HG03558 (cell line): ENCODE results near the gene DUSP7.
"Not testable (repeated sequence)": the region's sequence is repeated elsewhere in the genome, so short reads cannot be mapped to it uniquely, and the experiment has no call there.

Experiments
- ATAC-seq: cut with Tn5 transposase; IDR thresholded peaks from one replicate; pipeline ENCODE4 v1.9.1; 2021; ENCODE audit warnings: moderate number of reproducible peaks; ENCODE audit not compliant: unreplicated experiment; ENCODE audit errors: extremely low read depth

DUSP7 gene

DNA sequence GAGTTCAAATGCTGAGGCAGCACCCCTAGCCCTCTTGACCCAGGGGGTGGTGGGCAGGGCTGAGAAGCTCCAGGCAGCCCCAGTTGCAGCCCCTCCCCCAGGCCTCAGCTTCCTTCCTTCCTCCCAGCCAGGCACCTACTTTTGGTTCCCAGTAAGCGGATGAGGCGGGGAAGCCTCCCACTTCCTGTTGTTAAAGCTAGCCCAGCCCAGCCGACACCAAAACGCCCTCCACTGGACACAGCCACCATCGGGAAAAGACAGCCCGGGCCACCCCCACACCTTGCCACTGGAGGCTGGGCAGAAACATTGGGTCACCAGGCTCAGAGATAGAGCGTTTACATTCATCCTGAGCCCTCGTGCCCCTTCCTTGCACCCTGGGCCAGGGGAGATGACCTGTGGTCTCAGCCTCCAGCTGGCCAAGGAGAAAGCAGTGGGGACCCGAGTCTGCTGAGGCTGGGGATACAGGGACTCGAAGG lies 3.5 kb downstream of the DUSP7 start:
- ATAC-seq = no peak

GRCh38 chr3:52051444-52051843 lies 4.9 kb downstream of the DUSP7 start:
- ATAC-seq = no peak

DNA sequence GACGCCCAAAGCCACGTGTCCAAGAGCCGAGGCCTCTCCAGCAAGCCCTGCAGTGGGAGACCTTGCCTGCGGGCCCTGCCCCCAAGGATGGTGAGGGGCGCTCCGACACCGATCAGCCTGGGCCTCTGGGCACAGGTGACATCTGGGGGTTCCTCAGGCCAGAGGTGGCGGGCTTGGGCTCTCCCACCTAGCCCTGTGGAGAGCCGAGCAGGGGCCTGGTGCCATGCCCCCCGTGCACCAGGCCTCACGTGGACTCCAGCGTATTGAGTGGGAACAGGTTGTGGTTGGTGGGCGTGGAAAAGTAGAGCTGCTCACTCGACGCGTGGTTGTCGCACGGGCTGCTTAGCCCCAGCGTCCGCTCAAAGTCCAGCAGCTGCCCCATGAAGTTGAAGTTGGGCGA lies 5.8 kb downstream of the DUSP7 start:
- no peak for ATAC-seq

- no peak for ATAC-seq
Observed at GRCh38 chr3:52049503-52049902, 6.9 kb downstream of the DUSP7 start.

GRCh38 chr3:52047295-52047960 lies 8.9 kb downstream of the DUSP7 start:
- ATAC-seq = no peak

GRCh38 chr3:52046902-52047239 lies 9.5 kb downstream of the DUSP7 start:
- no peak for ATAC-seq

- no peak for ATAC-seq
Observed at GRCh38 chr3:52046186-52046901, 10.0 kb downstream of the DUSP7 start.

GRCh38 chr3:52044869-52045619 lies 11.3 kb downstream of the DUSP7 start:
- ATAC-seq = no peak

- ATAC-seq = no peak
Observed at GRCh38 chr3:52043750-52044149, 12.6 kb downstream of the DUSP7 start.

DNA sequence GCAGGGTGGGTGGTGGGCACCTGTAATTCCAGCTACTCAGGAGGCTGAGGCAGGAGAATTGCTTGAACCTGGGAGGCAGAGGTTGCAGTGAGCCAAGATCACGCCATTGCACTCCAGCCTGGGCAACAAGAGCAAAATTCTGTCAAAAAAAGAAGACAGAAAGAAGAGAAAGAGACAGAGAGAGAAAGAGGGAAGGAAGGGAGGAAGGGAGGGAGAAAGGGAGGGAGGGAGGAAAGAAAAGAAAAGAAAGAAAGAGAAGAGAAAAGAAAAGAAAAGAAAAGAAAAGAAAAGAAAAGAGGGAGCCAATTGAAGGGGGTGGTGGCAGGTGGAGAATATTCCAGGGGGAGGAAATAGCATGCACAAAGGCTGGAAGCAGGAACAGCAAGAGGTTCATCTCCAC lies 13.3 kb downstream of the DUSP7 start:
- ATAC-seq = not testable (repeated sequence)

DNA sequence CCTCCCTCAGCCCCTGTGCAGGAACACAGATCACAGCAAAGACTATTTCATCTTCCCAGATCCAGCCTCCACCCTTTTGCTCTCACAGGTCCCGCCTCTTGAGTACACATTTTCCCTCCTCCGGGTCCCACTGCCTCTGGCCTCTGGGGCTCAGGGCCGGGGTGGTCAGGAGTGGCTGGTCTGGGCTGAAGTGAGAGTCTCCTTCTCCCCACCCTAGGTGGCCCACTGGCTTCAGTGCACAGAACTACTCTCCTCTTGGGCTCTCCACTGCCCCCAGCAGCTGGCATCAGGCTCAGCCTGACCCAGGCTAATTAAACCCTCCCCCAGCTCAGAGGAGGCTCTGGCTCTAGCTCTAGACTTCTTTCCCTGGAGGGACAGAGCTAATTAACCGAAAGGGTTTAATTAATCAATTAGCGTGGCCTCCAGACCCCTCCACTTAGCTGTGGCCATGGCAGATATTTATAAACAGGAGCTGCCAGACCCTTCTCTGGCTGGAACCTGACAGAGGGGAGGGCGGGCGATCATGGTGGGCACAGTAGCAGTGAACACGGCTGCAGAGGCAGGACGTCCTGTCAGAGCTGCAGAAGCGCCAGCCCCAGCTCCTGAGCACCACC lies 15.1 kb downstream of the DUSP7 start:
- ATAC-seq = no peak

- no peak for ATAC-seq
Observed at GRCh38 chr3:52040600-52040999, 15.8 kb downstream of the DUSP7 start.

DNA sequence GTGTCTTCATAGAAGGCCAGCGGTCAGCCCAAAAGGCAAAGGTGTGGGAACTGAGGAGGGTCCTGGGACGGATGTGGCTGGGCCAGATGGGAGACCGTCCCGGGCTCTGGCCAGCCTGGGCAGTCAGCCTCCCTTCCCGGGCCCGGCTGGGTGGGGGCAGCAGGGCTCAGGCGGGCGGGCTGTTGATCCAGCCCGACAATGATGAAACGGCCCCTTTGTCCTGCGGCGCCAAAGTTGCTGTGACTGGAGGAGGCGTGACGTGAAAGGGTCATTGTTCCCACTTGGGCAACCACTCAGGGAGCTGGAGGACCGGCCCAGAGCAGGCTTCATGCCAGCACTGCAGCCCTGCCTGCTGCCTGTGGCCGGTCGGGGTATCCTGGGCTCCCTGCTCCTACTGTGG lies 16.5 kb downstream of the DUSP7 start:
- no peak for ATAC-seq

- ATAC-seq = no peak
Observed at GRCh38 chr3:52039426-52039825, 16.9 kb downstream of the DUSP7 start.

DNA sequence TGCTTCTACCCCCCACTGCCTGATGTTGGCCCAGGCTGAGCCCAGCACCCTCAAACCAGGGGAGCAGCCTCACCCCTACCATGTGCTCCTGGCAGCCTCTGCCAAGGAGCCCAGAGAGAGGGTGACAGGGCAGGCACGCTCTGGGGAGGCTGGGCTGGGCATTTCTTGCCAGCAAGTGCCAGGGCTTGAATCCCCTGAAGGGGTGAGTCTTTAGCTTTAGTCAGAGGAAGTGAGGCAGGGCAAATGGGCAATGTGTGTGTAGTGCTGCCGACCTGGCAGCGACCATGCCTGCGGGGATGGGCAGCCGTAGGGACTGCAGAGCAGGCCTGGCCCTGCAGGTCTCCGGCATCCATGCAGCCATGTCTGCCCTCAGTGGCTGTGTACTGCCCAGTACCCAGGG lies 18.1 kb downstream of the DUSP7 start:
- ATAC-seq = no peak

DNA sequence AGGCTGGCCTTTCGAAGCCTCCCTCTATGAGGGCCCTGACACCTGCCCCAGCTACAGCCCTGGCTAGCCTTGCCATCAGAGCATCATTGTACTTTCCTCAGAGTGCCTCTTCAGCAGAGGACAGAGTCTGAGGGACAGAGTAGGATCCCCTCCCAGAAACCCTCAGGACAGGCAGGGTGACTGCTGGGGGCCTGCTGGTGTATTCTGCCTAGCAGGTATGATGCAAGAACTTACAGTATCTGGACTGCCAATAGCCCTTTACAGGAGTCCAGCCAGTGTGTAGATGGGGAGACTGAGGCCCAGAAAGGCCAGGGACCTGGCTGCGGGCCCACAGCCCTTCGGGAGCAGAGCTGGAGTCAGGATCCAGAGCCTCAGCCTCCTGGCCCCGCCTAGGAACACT lies 19.1 kb downstream of the DUSP7 start:
- ATAC-seq = no peak

GRCh38 chr3:52036829-52037228 lies 19.5 kb downstream of the DUSP7 start:
- no peak for ATAC-seq

DNA sequence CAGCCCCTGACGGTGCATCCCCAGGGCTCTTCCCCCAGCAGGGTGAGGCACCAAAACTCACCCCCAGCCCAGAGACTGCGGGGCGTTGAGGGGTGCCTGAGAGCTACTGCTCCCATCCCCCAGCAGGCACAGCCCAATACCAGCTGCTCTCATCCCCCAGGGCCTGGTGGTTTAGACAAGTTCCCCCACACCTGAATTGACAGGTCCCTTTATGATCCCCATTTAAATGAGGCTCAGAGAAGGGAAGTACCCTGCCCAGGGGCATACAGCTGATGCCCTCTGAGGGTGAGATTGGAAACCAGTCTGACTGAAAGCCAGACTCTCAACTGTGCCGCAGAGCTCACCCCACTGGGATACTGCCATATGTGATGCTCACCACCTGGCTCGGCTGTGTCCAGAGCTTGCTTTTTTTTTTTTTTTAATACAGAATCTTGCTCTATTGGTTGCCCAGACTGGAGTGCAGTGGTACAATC lies 20.1 kb downstream of the DUSP7 start:
- peak; percentile 48 for ATAC-seq

DNA sequence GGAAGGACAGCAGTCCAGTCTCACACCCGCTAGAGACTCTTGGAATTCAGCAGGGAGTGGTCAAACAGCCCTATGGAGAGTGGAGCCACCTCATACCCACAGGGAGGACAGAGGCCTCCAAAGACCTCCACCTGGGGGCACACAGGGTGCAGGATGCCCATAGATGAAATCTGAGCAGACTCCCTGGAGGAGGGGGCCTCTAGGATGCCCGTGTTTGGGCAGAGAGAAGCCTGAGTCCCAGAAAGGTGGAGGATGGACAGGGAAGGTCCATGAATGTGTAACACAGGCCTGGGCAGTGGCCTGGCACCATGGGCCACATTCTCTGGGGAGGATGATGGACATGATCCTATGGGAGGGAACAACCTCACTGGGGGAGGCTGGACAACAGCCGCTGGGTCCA lies 21.7 kb downstream of the DUSP7 start:
- no peak for ATAC-seq

DNA sequence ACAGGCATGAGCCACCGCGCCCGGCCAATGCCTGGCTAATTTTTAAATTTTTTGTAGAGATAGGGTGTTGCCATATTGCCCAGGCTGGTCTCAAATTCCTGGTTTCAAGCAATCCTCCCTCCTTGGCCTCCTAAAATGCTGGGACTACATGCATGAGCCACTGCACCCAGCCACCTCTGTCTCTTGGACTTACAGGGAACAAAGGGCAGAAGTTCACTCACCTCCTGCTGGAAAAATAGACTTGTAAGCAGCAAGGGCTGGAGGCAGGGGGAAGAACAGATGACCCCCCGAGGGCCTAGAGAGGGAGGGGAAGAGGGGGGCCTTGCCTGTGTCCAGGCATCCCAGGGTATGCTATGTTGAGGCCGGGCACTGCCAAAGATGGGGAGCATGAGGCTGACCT lies 22.2 kb downstream of the DUSP7 start:
- ATAC-seq = no peak

- not testable (repeated sequence) for ATAC-seq
Observed at GRCh38 chr3:52033748-52034147, 22.6 kb downstream of the DUSP7 start.
